ENCODE measurements around the gene RANBP1. TPM values are rescaled to one million over a fixed set of nuclear protein-coding genes. Genes with fewer than 3 reads are reported as not detected.

Gene RANBP1
- total RNA-seq, 1 donor: 191 TPM

DNA sequence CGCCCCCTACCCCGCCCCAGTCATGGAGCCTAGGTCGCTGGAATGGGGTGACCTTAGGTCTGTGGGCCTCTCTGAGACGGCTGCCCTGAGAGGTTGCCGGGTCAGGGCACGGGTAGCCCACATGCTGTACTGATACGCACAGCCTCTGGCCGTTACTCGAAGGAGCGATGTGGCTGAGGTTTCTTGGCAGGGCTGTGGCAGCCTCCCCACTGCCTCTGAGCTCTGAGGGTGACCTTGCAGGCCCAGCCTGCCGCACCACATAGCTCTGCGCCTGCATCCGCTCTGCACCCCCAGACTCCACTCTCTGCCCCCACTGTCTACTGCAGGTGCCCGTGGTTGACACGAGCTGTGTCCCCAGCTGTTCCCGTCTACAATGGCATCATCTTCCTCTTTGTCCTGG is 23.0 kb downstream of the RANBP1 start:
- DNase-seq (ENCODE audit: low read depth): no peak
- TF ChIP-seq, protein P1, sequence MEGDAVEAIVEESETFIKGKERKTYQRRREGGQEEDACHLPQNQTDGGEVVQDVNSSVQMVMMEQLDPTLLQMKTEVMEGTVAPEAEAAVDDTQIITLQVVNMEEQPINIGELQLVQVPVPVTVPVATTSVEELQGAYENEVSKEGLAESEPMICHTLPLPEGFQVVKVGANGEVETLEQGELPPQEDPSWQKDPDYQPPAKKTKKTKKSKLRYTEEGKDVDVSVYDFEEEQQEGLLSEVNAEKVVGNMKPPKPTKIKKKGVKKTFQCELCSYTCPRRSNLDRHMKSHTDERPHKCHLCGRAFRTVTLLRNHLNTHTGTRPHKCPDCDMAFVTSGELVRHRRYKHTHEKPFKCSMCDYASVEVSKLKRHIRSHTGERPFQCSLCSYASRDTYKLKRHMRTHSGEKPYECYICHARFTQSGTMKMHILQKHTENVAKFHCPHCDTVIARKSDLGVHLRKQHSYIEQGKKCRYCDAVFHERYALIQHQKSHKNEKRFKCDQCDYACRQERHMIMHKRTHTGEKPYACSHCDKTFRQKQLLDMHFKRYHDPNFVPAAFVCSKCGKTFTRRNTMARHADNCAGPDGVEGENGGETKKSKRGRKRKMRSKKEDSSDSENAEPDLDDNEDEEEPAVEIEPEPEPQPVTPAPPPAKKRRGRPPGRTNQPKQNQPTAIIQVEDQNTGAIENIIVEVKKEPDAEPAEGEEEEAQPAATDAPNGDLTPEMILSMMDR (IDR thresholded peaks at IDR 0.05; ENCODE audit: insufficient read depth, low read length): no peak
- no peak overlapping the region for H3K4me3 ChIP-seq (ENCODE audit: low read depth, low read length)

DNA sequence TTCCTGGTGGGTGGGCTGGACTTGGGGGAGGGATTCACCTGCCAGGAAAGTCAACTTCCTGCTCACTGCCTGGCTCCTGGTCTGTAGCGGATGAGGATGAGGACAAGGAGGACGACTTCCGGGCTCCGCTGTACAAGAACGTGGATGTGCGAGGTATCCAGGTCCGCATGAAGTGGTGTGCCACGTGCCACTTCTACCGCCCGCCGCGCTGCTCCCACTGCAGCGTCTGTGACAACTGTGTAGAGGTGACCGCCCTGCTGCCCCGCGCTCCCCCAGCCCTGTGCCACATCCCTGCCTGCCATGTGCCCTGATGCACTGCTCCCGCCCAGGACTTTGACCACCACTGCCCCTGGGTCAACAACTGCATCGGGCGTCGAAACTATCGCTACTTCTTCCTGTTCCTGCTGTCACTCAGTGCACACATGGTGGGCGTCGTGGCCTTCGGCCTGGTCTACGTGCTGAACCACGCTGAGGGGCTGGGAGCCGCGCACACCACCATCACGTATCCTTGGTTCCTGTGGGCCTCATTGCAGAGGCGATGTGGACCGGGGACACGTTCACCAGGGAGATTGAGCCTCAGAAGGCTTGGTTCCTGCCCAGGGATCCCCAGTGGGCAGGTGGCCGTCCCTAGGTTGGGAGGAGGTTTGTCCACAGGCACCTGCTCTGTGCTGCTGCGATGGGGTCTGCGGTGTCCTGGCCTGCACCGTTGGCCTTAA is 23.6 kb downstream of the RANBP1 start:
- TF ChIP-seq, protein P1 (IDR thresholded peaks at IDR 0.05; ENCODE audit: insufficient read depth, low read length): no peak
- no peak for DNase-seq (ENCODE audit: low read depth)
- no peak overlapping the region for H3K4me3 ChIP-seq (ENCODE audit: low read depth, low read length)

DNA sequence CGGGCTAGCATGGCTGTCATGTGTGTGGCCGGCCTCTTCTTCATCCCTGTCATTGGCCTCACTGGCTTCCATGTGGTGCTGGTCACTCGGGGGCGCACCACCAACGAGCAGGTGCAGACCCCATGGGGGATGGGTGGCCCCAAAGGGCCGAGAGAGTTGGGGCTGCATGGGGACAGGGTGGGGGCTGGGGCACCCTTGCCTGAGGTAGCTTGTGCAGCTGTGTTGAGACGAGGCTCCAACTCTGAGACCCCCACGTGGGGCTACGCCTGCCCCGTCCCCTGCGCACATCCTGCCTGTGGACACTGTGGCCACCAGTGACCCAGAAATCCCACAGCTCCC is 24.2 kb downstream of the RANBP1 start:
- no peak overlapping the region for H3K4me3 ChIP-seq (ENCODE audit: low read depth, low read length)
- DNase-seq (ENCODE audit: low read depth): no peak
- TF ChIP-seq, protein P1 (IDR thresholded peaks at IDR 0.05; ENCODE audit: insufficient read depth, low read length): no peak

DNA sequence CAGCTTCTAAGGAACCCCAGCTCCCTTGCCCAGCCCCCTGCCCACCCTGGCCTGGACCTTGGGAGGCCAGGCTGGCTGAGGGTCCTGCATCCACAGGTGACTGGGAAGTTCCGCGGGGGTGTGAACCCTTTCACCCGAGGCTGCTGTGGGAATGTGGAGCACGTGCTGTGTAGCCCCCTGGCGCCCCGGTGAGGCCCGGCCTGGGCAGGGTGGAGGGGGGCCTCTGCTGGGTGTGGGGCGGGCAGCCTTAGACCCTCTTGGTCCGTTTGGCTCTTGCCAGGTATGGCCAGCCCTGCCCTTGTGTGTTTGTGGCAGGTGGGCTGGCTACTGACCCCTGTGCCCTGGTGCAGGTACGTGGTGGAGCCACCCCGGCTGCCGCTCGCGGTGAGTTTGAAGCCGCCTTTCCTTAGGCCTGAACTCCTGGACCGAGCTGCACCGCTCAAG is 24.6 kb downstream of the RANBP1 start:
- no peak for DNase-seq (ENCODE audit: low read depth)
- TF ChIP-seq, protein P1 (IDR thresholded peaks at IDR 0.05; ENCODE audit: insufficient read depth, low read length): no peak
- H3K4me3 ChIP-seq (ENCODE audit: low read depth, low read length): no peak overlapping the region

DNA sequence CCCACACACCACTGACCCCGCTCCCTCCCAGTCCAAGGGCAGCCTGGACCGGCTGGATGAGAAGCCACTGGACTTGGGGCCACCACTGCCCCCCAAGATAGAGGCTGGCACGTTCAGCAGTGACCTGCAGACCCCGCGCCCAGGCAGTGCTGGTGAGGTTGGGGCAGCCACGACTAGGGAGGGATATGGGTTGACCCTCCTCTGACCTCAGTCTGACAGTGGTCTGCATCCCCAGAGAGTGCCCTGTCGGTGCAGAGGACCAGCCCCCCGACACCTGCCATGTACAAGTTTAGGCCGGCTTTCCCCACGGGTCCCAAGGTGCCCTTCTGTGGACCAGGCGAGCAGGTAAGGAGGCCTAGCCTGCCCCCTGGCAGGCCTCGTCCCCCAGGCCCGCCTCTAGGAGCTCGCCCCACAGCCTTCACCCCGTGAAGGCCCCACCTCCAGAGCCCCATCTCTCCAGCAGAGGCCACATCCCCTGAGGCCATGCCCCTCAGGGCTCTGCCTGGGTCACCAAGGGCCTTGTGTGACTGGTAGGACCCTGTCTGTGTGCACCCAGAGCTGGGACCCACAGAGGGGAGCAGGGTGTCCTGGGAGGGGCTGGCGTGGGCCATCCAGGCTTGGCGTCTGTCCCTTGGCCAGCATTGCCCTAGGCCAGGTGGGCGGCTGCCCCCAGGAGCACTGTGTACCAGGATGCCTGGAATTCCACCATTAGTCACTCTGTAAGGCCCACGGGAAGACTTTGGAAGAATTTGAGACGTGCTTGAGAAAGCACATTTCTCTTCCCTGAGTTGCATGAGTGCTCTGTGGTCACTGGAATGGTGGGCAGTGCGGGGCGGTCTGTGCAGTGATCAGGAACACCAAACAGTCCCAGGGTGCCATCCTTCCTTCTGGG is 25.5 kb downstream of the RANBP1 start:
- peak; percentile 36 for DNase-seq (ENCODE audit: low read depth)
- TF ChIP-seq, protein P1 (IDR thresholded peaks at IDR 0.05; ENCODE audit: insufficient read depth, low read length): no peak
- H3K4me3 ChIP-seq (ENCODE audit: low read depth, low read length): no peak overlapping the region

DNA sequence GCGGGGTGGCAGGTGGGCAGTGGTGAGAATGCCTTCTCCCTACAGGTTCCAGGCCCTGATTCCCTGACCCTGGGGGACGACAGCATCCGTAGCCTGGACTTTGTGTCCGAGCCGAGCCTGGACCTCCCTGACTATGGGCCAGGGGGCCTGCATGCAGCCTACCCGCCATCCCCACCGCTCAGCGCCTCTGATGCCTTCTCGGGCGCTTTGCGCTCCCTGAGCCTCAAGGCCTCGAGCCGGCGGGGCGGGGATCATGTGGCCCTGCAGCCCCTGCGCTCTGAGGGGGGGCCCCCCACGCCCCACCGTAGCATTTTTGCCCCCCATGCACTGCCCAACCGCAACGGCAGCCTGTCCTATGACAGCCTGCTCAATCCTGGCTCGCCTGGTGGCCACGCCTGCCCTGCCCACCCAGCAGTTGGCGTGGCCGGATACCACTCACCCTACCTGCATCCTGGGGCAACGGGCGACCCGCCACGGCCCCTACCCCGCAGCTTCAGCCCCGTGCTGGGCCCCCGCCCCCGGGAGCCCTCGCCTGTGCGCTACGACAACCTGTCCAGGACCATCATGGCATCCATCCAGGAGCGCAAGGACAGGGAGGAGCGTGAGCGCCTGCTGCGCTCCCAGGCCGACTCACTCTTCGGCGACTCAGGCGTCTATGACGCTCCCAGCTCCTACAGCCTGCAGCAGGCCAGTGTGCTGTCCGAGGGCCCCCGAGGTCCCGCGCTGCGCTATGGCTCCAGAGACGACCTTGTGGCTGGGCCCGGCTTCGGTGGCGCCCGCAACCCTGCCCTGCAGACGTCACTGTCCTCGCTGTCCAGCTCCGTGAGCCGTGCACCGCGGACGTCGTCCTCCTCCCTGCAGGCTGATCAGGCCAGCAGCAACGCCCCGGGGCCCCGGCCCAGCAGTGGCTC is 27.1 kb downstream of the RANBP1 start:
- H3K4me3 ChIP-seq (ENCODE audit: low read depth, low read length): no peak overlapping the region
- TF ChIP-seq, protein P1 (IDR thresholded peaks at IDR 0.05; ENCODE audit: insufficient read depth, low read length): no peak
- DNase-seq (ENCODE audit: low read depth): no peak
